Measurements from ENCODE around the gene OTOP1.

- TF ChIP-seq EZH2phosphoT487 (IDR thresholded peaks at IDR 0.05; ENCODE audit: low read depth, severe bottlenecking, unreplicated experiment) (no peak), CTCF (IDR thresholded peaks at IDR 0.05; ENCODE audit: poor library complexity) (no peak), EZH2 (IDR thresholded peaks at IDR 0.05; ENCODE audit: borderline replicate concordance) (no peak)
Observed at GRCh38 chr4:4217113-4217512, 9.6 kb downstream of the OTOP1 start.

All from hepatocyte (in vitro differentiated cells).